GM12873 (cell line): ENCODE results near the gene C17orf100.

Experiments used
- CTCF ChIP-seq: IDR thresholded peaks from 2 replicates; pipeline ENCODE4 v1.5.1; 2012; ENCODE audit warnings: low read depth, mild to moderate bottlenecking, moderate library complexity, low read length, control low read depth; ENCODE audit not compliant: insufficient read depth; ENCODE audit errors: missing control alignments

Gene C17orf100

GRCh38 chr17:6636616-6637457 is 14.7 kb upstream of the C17orf100 start:
- TF ChIP-seq CTCF, result no peak

- TF ChIP-seq CTCF, result no peak
Measured at GRCh38 chr17:6637458-6637840, 14.1 kb upstream of the C17orf100 start.

- TF ChIP-seq CTCF, result no peak
Measured at GRCh38 chr17:6638046-6638908, 13.3 kb upstream of the C17orf100 start.

- no peak for TF ChIP-seq CTCF
Measured at GRCh38 chr17:6639014-6639585, 12.5 kb upstream of the C17orf100 start.

- no peak for TF ChIP-seq CTCF
Measured at GRCh38 chr17:6639586-6640535, 11.7 kb upstream of the C17orf100 start.

- TF ChIP-seq CTCF, result no peak
Measured at GRCh38 chr17:6640536-6641246, 10.9 kb upstream of the C17orf100 start, which contains the start of the genes KIAA0753 and TXNDC17. Gene KIAA0753 (minus strand): TSS chr17:6640711. CDS start chr17:6635103, 5,608 bp downstream. Gene TXNDC17 (plus strand): TSS chr17:6641060. CDS start chr17:6641083, 23 bp downstream.
